PC-3 (cell line): ENCODE results near the gene CTNND1. TPM values are rescaled to one million over a fixed set of nuclear protein-coding genes. Genes with fewer than 3 reads are reported as not detected.

Source experiments
- ATAC-seq: fragments of 200-7000 bp; cut with Tn5 transposase; 2 replicates; pipeline ENCODE4 v1.9.1; 2020; ENCODE audit warnings: mild to moderate bottlenecking, moderate library complexity
- BruUV-seq: library from RNA; stranded (reverse); fragments of 400-500 nt; replicated peaks from 2 replicates; lab custom pipeline; 2021; lab: Mats Ljungman, UMichigan
- CTCF ChIA-PET: fragments of 300-600 bp; sonication (Branson Sonifier 250); formaldehyde crosslinking; loops from one replicate; lab custom pipeline; 2022; ENCODE audit warnings: antibody characterized with exemption; lab: Charles Lee
- POLR2A ChIA-PET: fragments of 300-600 bp; sonication (Branson Sonifier 250); formaldehyde crosslinking; loops from one replicate; lab custom pipeline; 2022; ENCODE audit warnings: antibody characterized with exemption; ENCODE audit not compliant: unreplicated experiment; lab: Charles Lee
- DNase-seq: peaks from one replicate; pipeline ENCODE4 v3.0.0-alpha.2; 2015
- H2AFZ ChIP-seq: fragments of 300-600 bp; sonication (generic); 2 replicates; pipeline ENCODE4 v1.6.0; 2016; ENCODE audit warnings: antibody characterized with exemption, low read length
- H3F3A ChIP-seq: fragments of 300-600 bp; sonication (generic); one replicate; pipeline ENCODE4 v1.6.0; 2017; ENCODE audit warnings: antibody characterized with exemption, low read length, control low read depth, mild to moderate bottlenecking; ENCODE audit not compliant: unreplicated experiment
- H3K27ac ChIP-seq: fragments of 300-600 bp; sonication (generic); 2 replicates; pipeline ENCODE4 v1.5.1; 2016; ENCODE audit warnings: mild to moderate bottlenecking, low read length
- H3K27me3 ChIP-seq: fragments of 300-600 bp; sonication (generic); 2 replicates; pipeline ENCODE4 v1.6.1; 2016; ENCODE audit warnings: low read length, mixed read lengths
- H3K36me3 ChIP-seq: fragments of 300-600 bp; sonication (generic); 2 replicates; pipeline ENCODE4 v1.6.1; 2016; ENCODE audit warnings: low read depth, mixed run types, low read length, mixed read lengths
- H3K4me1 ChIP-seq: fragments of 300-600 bp; sonication (generic); 2 replicates; pipeline ENCODE4 v1.5.1; 2016; ENCODE audit warnings: low read length; ENCODE audit not compliant: insufficient read depth
- H3K4me2 ChIP-seq: fragments of 300-600 bp; sonication (generic); 2 replicates; pipeline ENCODE4 v1.6.0; 2016; ENCODE audit warnings: low read length
- H3K4me3 ChIP-seq: fragments of 300-600 bp; sonication (generic); 2 replicates; pipeline ENCODE4 v1.5.1; 2016; ENCODE audit warnings: mild to moderate bottlenecking, low read length, mixed read lengths
- H3K79me2 ChIP-seq: fragments of 300-600 bp; sonication (generic); 2 replicates; pipeline ENCODE4 v1.6.1; 2017; ENCODE audit warnings: low read length, mixed read lengths
- H3K9ac ChIP-seq: fragments of 300-600 bp; sonication (generic); 2 replicates; pipeline ENCODE4 v1.6.0; 2016; ENCODE audit warnings: mild to moderate bottlenecking, low read length
- H3K9me2 ChIP-seq: fragments of 300-600 bp; sonication (generic); replicated peaks from 2 replicates; pipeline ENCODE4 v1.6.1; 2016; ENCODE audit warnings: mixed run types, low read length, mixed read lengths
- H3K9me3 ChIP-seq: fragments of 300-600 bp; sonication (generic); 2 replicates; pipeline ENCODE4 v1.6.1; 2016; ENCODE audit warnings: low read length, mixed read lengths
- H4K20me1 ChIP-seq: fragments of 300-600 bp; sonication (generic); 2 replicates; pipeline ENCODE4 v1.6.1; 2016; ENCODE audit warnings: low read length, mixed read lengths
- EZH2 ChIP-seq: fragments of 300-600 bp; sonication (generic); IDR thresholded peaks from one replicate; pipeline ENCODE4 v1.6.1; 2017; ENCODE audit warnings: antibody characterized with exemption, mild to moderate bottlenecking, low read length; ENCODE audit not compliant: unreplicated experiment
- EZH2phosphoT487 ChIP-seq: fragments of 300-600 bp; sonication (generic); IDR thresholded peaks from 2 replicates; pipeline ENCODE4 v1.6.1; 2018; ENCODE audit warnings: mild to moderate bottlenecking, antibody characterized with exemption, low read length, borderline replicate concordance
- intact Hi-C: fragments of 100-400 bp; cut with micrococcal nuclease; formaldehyde crosslinking; loops from 2 replicates; pipeline ENCODE4 v1.9.0; 2023
- total RNA-seq: library from RNA; depleted of rRNA; stranded (reverse); fragments of >200 nt; gene quantifications from 2 replicates; pipeline ENCODE4 v1.2.3, GENCODE V29; 2014
- TF ChIP-seq, protein P1 (sequence below): fragments of 300-600 bp; sonication (generic); conservative IDR thresholded peaks from 2 replicates; pipeline ENCODE4 v1.5.1; 2017; ENCODE audit warnings: antibody characterized with exemption, low read depth, mild to moderate bottlenecking, low read length

The CTNND1 gene
- total RNA-seq, 1 experiment from 2014 or later: 121 TPM

DNA sequence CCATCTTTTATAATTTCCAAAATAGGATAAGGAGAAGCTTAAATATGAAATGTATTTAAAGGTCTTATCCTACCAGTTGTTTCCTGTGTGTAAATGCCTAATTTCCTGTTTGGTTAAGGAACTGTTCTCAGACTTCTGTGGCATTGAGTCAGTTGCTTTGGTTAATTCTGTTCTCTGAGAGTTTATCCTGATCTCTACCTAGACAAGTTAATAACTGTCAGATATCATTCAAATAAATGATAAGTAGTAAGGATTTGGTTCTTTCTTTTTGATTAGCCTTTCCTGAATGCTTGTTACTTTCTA lies 39.5 kb downstream of the CTNND1 start:
- Histone ChIP-seq H3K9ac (peak overlapping the region; percentile 3; the same call in 1 of the 2 replicates), H4K20me1 (no peaks in the 10 kb centered on the region), H3K27ac (peak overlapping the region; percentile 18), H3F3A (peaks cover 17% of the 10 kb centered on the region), H3K79me2 (peaks cover 51% of the 10 kb centered on the region), H3K36me3 (peaks cover 58% of the 10 kb centered on the region), H3K4me3 (no peak overlapping the region), H3K9me3 (no peaks in the 10 kb centered on the region), H3K4me1 (peaks cover 32% of the 10 kb centered on the region), H3K9me2 (no peaks in the 10 kb centered on the region), H2AFZ (no peak overlapping the region), H3K4me2 (peak overlapping the region; percentile 29), H3K27me3 (no peaks in the 10 kb centered on the region)
- ChIA-PET CTCF (interaction anchor here (0.6 to 2.0 kb wide), 12 partner anchors 12 to 591 kb away, joined by 3 to 56 read pairs (median 11); partner anchors contain the start of genes BTBD18, CTNND1 and SELENOH), POLR2A (interaction anchor here (0.6 to 1.5 kb wide), 7 partner anchors 20 to 153 kb away, joined by 3 to 17 read pairs (median 4); partner anchors contain the start of genes CTNND1 and SELENOH)
- TF ChIP-seq, protein P1, sequence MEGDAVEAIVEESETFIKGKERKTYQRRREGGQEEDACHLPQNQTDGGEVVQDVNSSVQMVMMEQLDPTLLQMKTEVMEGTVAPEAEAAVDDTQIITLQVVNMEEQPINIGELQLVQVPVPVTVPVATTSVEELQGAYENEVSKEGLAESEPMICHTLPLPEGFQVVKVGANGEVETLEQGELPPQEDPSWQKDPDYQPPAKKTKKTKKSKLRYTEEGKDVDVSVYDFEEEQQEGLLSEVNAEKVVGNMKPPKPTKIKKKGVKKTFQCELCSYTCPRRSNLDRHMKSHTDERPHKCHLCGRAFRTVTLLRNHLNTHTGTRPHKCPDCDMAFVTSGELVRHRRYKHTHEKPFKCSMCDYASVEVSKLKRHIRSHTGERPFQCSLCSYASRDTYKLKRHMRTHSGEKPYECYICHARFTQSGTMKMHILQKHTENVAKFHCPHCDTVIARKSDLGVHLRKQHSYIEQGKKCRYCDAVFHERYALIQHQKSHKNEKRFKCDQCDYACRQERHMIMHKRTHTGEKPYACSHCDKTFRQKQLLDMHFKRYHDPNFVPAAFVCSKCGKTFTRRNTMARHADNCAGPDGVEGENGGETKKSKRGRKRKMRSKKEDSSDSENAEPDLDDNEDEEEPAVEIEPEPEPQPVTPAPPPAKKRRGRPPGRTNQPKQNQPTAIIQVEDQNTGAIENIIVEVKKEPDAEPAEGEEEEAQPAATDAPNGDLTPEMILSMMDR: no peak
- no peak for TF ChIP-seq EZH2phosphoT487
- no peak for TF ChIP-seq EZH2
- intact Hi-C loops: loop anchor here (2.0 kb wide), 1 partner anchor 134 kb away; no protein-coding TSS in a partner anchor
- BruUV-seq: no TSS peak
- DNase-seq (no peak), ATAC-seq (no peak)

DNA sequence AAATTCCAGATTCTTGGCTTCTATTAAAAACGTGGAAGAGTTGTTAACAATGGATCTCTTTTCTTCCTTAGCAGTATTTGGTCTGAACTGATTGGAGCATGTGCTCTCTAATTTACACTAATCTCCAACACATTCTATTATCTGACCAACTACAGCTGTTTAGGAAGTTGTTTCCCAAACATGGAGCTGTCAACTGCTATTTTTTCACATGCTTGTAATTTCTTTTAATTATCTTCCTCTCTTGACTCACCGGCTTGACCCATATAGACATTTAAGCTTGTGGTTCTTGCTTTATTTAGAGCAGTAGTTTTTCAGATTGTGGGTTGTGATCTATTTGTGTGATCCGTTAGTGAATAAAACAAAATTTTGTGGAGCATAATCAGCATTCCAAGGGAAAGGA lies 40.8 kb downstream of the CTNND1 start:
- Histone ChIP-seq H3K79me2 (peaks cover 43% of the 10 kb centered on the region), H3K4me3 (no peak overlapping the region), H2AFZ (no peak overlapping the region), H3F3A (peaks cover 17% of the 10 kb centered on the region), H3K4me2 (no peak overlapping the region), H3K27me3 (no peaks in the 10 kb centered on the region), H3K9me3 (no peaks in the 10 kb centered on the region), H3K9me2 (no peaks in the 10 kb centered on the region), H4K20me1 (no peaks in the 10 kb centered on the region), H3K9ac (no peak overlapping the region), H3K36me3 (peaks cover 61% of the 10 kb centered on the region), H3K27ac (no peak overlapping the region), H3K4me1 (peaks cover 32% of the 10 kb centered on the region)
- intact Hi-C loops: no loop called here
- CTCF ChIA-PET: no interaction called here
- TF ChIP-seq EZH2 (no peak), EZH2phosphoT487 (no peak)
- TF ChIP-seq, protein P1: no peak
- POLR2A ChIA-PET: no interaction called here
- no peak for DNase-seq
- no peak for ATAC-seq
- no TSS peak for BruUV-seq

- no peak overlapping the region for H3K4me3 ChIP-seq
- H3K9me2 ChIP-seq: no peaks in the 10 kb centered on the region
- POLR2A ChIA-PET: no interaction called here
- no peaks in the 10 kb centered on the region for H3K9me3 ChIP-seq
- no peak for DNase-seq
- BruUV-seq: no TSS peak
- no peak overlapping the region for H3K4me2 ChIP-seq
- peaks cover 36% of the 10 kb centered on the region for H3K79me2 ChIP-seq
- H3K4me1 ChIP-seq: peaks cover 18% of the 10 kb centered on the region
- TF ChIP-seq EZH2phosphoT487 (no peak), EZH2 (no peak)
- TF ChIP-seq, protein P1: no peak
- CTCF ChIA-PET: no interaction called here
- H3K36me3 ChIP-seq: peaks cover 72% of the 10 kb centered on the region
- no peaks in the 10 kb centered on the region for H3K27me3 ChIP-seq
- H3K27ac ChIP-seq: no peak overlapping the region
- peaks cover 9% of the 10 kb centered on the region for H3F3A ChIP-seq
- H2AFZ ChIP-seq: no peak overlapping the region
- H3K9ac ChIP-seq: no peak overlapping the region
- ATAC-seq: no peak
- intact Hi-C loops: no loop called here
- H4K20me1 ChIP-seq: 0 out of 2 replicates have a peak, but pooled peaks cover 4% of the 10 kb centered on the region
These were observed 42.9 kb downstream of the CTNND1 start for GRCh38 chr11:57804466-57804865.
